Mammary epithelial cell (primary cell): ENCODE data around the gene POU3F1.

Experiments used
- EZH2 ChIP-seq: IDR thresholded peaks from 2 replicates; pipeline ENCODE4 v1.6.1; 2012; ENCODE audit warnings: low read length, inconsistent platforms, borderline replicate concordance
- TF ChIP-seq, protein P1 (sequence below), 2 donors: IDR thresholded peaks in 1 of 2; conservative IDR thresholded peaks in 1 of 2; 2 replicates each; pipeline ENCODE4 v1.5.1; 2011 to 2012; ENCODE audit warnings: inconsistent platforms in 2 of 2, low read length in 2 of 2, mild to moderate bottlenecking in 2 of 2, control low read depth in 1 of 2, low read depth in 1 of 2; ENCODE audit not compliant: insufficient read depth in 1 of 2; ENCODE audit errors: extremely low read depth in 1 of 2

DNA sequence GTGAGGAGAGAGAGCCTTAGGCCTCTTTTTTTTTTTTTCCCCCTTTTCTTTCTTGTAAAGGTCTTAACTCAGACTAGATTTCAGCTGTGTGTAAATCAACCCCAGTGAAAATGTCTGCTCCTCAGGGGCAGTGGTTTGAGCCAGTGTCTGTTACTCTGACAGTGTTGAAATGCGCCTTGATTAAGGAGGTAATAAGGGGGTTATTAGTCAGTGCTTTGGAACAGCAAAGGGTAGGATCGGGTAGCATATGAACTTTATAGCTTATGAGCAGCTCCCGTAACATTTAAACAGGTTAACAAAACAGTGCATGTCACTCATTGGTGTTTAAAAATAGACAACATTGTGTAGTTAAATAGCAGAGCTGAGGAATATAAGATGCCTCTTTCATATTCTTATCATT is 23.8 kb downstream of the POU3F1 start:
- TF ChIP-seq, protein P1, sequence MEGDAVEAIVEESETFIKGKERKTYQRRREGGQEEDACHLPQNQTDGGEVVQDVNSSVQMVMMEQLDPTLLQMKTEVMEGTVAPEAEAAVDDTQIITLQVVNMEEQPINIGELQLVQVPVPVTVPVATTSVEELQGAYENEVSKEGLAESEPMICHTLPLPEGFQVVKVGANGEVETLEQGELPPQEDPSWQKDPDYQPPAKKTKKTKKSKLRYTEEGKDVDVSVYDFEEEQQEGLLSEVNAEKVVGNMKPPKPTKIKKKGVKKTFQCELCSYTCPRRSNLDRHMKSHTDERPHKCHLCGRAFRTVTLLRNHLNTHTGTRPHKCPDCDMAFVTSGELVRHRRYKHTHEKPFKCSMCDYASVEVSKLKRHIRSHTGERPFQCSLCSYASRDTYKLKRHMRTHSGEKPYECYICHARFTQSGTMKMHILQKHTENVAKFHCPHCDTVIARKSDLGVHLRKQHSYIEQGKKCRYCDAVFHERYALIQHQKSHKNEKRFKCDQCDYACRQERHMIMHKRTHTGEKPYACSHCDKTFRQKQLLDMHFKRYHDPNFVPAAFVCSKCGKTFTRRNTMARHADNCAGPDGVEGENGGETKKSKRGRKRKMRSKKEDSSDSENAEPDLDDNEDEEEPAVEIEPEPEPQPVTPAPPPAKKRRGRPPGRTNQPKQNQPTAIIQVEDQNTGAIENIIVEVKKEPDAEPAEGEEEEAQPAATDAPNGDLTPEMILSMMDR (conservative IDR thresholded peaks at IDR 0.05 in 1 of 2, IDR thresholded peaks at IDR 0.05 in 1 of 2; ENCODE audit: extremely low read depth in 1 of 2, insufficient read depth in 1 of 2, low read depth in 1 of 2, low read length in 2 of 2) = no peak
- no peak for TF ChIP-seq EZH2
